HepG2 (cell line): ENCODE data around the gene ECHS1. TPM values are rescaled to one million over a fixed set of nuclear protein-coding genes. Genes with fewer than 3 reads are reported as not detected.

Source experiments
- ARID2 ChIP-seq: sonication (generic); formaldehyde crosslinking; IDR thresholded peaks from 2 replicates; pipeline ENCODE4 v1.8.1; 2022; ENCODE audit warnings: mild to moderate bottlenecking, missing genetic modification reagents, borderline replicate concordance
- ETS1 ChIP-seq: sonication (generic); formaldehyde crosslinking; IDR thresholded peaks from 2 replicates; pipeline ENCODE4 v1.4.0; 2020; ENCODE audit warnings: missing genetic modification reagents
- FOSL2 ChIP-seq: sonication (generic); formaldehyde crosslinking; IDR thresholded peaks from 2 replicates; pipeline ENCODE4 v1.4.0; 2020; ENCODE audit warnings: missing genetic modification reagents
- GTF2F1 ChIP-seq: fragments of 150-350 bp; IDR thresholded peaks from 2 replicates; pipeline ENCODE4 v1.6.1; 2014; ENCODE audit warnings: low read length
- KMT2B ChIP-seq: IDR thresholded peaks from 2 replicates; pipeline ENCODE4 v1.6.1; 2016; ENCODE audit warnings: missing genetic modification reagents, missing compliant biosample characterization
- NR1H2 ChIP-seq: sonication (generic); formaldehyde crosslinking; IDR thresholded peaks from 2 replicates; pipeline ENCODE4 v1.8.1; 2022; ENCODE audit warnings: low read depth, missing genetic modification reagents, borderline replicate concordance
- PAXIP1 ChIP-seq: sonication (generic); formaldehyde crosslinking; conservative IDR thresholded peaks from 2 replicates; pipeline ENCODE4 v1.4.0; 2020; ENCODE audit warnings: mild to moderate bottlenecking, missing genetic modification reagents, moderate library complexity
- RAD51 ChIP-seq: fragments of 450-650 bp; IDR thresholded peaks from 2 replicates; pipeline ENCODE4 v1.6.1; 2016; ENCODE audit warnings: borderline replicate concordance
- TCF7 ChIP-seq: sonication (generic); IDR thresholded peaks from 2 replicates; pipeline ENCODE4 v1.6.1; 2016; ENCODE audit warnings: antibody characterized with exemption, low read depth
- TEAD3 ChIP-seq: optimal IDR thresholded peaks from 2 replicates; pipeline ENCODE3; 2016; ENCODE audit warnings: borderline replicate concordance
- YY1 ChIP-seq: IDR thresholded peaks from 2 replicates; pipeline ENCODE4 v1.6.1; 2011; ENCODE audit warnings: low read length, low read depth, moderate library complexity, mild to moderate bottlenecking; ENCODE audit not compliant: insufficient read depth, insufficient replicate concordance
- ZFY ChIP-seq: sonication (generic); formaldehyde crosslinking; IDR thresholded peaks from 2 replicates; pipeline ENCODE4 v1.4.0; 2020; ENCODE audit warnings: missing genetic modification reagents
- ZKSCAN5 ChIP-seq: sonication (generic); formaldehyde crosslinking; IDR thresholded peaks from 2 replicates; pipeline ENCODE4 v1.5.1; 2020; ENCODE audit warnings: mild to moderate bottlenecking, missing genetic modification reagents
- ZMYM2 ChIP-seq: sonication (generic); formaldehyde crosslinking; IDR thresholded peaks from 2 replicates; pipeline ENCODE4 v1.8.0; 2022; ENCODE audit warnings: mild to moderate bottlenecking, missing genetic modification reagents
- ZNF251 ChIP-seq: sonication (generic); formaldehyde crosslinking; IDR thresholded peaks from 2 replicates; pipeline ENCODE4 v1.9.0; 2021; ENCODE audit warnings: mild to moderate bottlenecking, missing genetic modification reagents
- ZNF280B ChIP-seq: sonication (generic); formaldehyde crosslinking; IDR thresholded peaks from 2 replicates; pipeline ENCODE4 v1.5.0; 2020; ENCODE audit warnings: missing genetic modification reagents, mild to moderate bottlenecking, borderline replicate concordance
- ZNF383 ChIP-seq: sonication (generic); formaldehyde crosslinking; IDR thresholded peaks from 2 replicates; pipeline ENCODE4 v1.4.0; 2020; ENCODE audit warnings: missing genetic modification reagents, mild to moderate bottlenecking, borderline replicate concordance
- ZNF546 ChIP-seq: sonication (generic); formaldehyde crosslinking; conservative IDR thresholded peaks from 2 replicates; pipeline ENCODE4 v1.8.1; 2023; ENCODE audit warnings: mild to moderate bottlenecking, missing genetic modification reagents
- ZNF569 ChIP-seq: sonication (generic); formaldehyde crosslinking; IDR thresholded peaks from 2 replicates; pipeline ENCODE4 v1.5.0; 2020; ENCODE audit warnings: mild to moderate bottlenecking, missing genetic modification reagents, moderate library complexity, borderline replicate concordance
- polyA plus RNA-seq, 8 experiments: library from polyadenylated mRNA; depleted of rRNA in 3 of 8; stranded (reverse) in 7 of 8; unstranded in 1 of 8; fragments of >200 nt; fragmentation: Illumina TruSeq in 4 of 8; extraction: Trizol in 4 of 8; gene quantifications; 2 replicates each; pipeline versions ENCODE4 v1.2.1 to v1.2.3, GENCODE V29; 2011 to 2016; ENCODE audit warnings: low read depth in 4 of 8, missing spikeins in 1 of 8, mixed read lengths in 1 of 8; ENCODE audit not compliant: insufficient read depth in 1 of 8
- total RNA-seq, 5 experiments: library from RNA; depleted of rRNA; stranded (reverse); fragments of >200 nt; fragmentation: Illumina TruSeq; extraction: Trizol; gene quantifications; 2 replicates each; pipeline ENCODE4 v1.2.3, GENCODE V29; 2016; ENCODE audit warnings: low read depth in 1 of 5
- TF ChIP-seq, protein P1 (sequence below): sonication (generic); formaldehyde crosslinking; IDR thresholded peaks from 2 replicates; pipeline ENCODE4 v1.4.0; 2020; ENCODE audit warnings: missing genetic modification reagents
- TF ChIP-seq, protein P2 (sequence below): sonication (generic); formaldehyde crosslinking; IDR thresholded peaks from 2 replicates; pipeline ENCODE4 v1.5.1; 2020; ENCODE audit warnings: missing genetic modification reagents, mild to moderate bottlenecking, borderline replicate concordance

Gene ECHS1
- total and polyA plus RNA-seq, 2 of the 13 experiments (the other 11 are each of a cell fraction or from before 2014, with no cell fraction given), result 32.7 to 195 TPM

DNA sequence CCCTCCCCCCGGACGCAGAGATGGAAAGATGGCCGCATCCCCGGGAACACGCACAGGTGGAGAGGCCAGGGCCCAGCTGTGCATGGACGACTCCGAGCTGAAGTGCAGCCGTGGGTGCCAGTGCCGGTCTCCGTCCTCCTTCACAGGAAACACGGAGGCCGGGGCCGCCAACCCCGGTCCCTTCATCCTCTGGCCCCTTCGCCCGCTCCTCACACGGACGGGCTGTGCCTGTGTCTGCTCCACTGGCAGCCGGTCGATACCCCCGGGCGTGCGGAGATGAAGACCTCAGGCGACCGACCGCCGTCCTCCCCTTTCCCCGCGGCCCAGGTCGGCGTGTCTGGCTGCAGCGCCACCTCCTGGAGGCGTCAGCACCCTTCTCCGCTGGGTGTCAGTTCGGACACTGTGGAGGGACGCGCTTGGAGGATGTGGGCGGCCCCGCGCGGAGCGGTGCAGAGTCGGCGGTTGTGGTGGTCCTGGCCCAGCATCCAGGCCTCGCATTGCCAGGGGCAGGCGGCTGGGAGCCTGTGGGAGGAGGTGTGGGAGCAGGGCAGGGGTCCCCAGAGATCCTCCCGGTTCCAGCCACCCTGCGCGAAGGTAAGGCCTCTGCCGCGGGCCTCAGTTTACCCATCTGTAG is 54.5 kb downstream of the ECHS1 start (continued):
- no peak for TF ChIP-seq PAXIP1 (CRISPR knock-in tag)
- no peak for TF ChIP-seq NR1H2 (CRISPR knock-in tag)
- TF ChIP-seq, protein P1, sequence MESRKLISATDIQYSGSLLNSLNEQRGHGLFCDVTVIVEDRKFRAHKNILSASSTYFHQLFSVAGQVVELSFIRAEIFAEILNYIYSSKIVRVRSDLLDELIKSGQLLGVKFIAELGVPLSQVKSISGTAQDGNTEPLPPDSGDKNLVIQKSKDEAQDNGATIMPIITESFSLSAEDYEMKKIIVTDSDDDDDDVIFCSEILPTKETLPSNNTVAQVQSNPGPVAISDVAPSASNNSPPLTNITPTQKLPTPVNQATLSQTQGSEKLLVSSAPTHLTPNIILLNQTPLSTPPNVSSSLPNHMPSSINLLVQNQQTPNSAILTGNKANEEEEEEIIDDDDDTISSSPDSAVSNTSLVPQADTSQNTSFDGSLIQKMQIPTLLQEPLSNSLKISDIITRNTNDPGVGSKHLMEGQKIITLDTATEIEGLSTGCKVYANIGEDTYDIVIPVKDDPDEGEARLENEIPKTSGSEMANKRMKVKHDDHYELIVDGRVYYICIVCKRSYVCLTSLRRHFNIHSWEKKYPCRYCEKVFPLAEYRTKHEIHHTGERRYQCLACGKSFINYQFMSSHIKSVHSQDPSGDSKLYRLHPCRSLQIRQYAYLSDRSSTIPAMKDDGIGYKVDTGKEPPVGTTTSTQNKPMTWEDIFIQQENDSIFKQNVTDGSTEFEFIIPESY (CRISPR knock-in tag), result peak; percentile 65; the same call in 1 of the 2 replicates
- TF ChIP-seq ZNF546 (CRISPR knock-in tag), result no peak
- TF ChIP-seq ZMYM2, result no peak
- no peak for TF ChIP-seq ZNF569
- TF ChIP-seq TEAD3, result peak; percentile 22
- TF ChIP-seq ZNF251, result no peak
- TF ChIP-seq ARID2, result no peak
- TF ChIP-seq YY1, result peak; percentile 70
- 0 out of 2 replicates have a peak, but pooled peaks have one; percentile 20 for TF ChIP-seq FOSL2 (CRISPR knock-in tag)
- no peak for TF ChIP-seq ZKSCAN5 (CRISPR knock-in tag)
- peak; percentile 43 for TF ChIP-seq ZNF280B (CRISPR knock-in tag)
- no peak for TF ChIP-seq GTF2F1
- TF ChIP-seq ETS1 (CRISPR knock-in tag), result no peak
- TF ChIP-seq ZNF383 (CRISPR knock-in tag), result no peak
- no peak for TF ChIP-seq KMT2B
- TF ChIP-seq ZFY (CRISPR knock-in tag), result peak; percentile 59
- no peak for TF ChIP-seq RAD51
- TF ChIP-seq TCF7, result no peak
- TF ChIP-seq, protein P2, sequence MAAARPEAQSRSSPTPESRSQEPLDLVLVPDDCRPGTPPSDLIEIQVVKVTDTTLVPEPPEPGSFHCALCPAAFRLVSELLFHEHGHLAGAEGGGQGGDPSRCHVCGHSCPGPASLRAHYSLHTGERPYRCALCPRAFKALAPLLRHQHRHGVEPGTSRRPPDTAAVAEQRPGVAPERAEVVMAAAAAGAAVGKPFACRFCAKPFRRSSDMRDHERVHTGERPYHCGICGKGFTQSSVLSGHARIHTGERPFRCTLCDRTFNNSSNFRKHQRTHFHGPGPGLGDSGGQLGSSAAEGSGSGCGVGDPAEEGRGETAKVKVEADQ (CRISPR knock-in tag), result no peak
